NCI-H2227 treated with DMSO at 0.1 percent for 48 hours (cell line): ENCODE measurements around the gene SCN3A.

Experiments
- DNase-seq: peaks from one replicate; lab custom pipeline; 2025; lab: John Stamatoyannopoulos, UW

Gene SCN3A

GRCh38 chr2:165203689-165204559 is at the start of gene SCN3A:
Gene SCN3A, minus strand, starts transcription at chr2:165204050. Its CDS starts 27,656 bp downstream, at chr2:165176394.
- peak; percentile 92 for DNase-seq

- DNase-seq: no peak
These were observed 49.3 kb upstream of the SCN3A start for GRCh38 chr2:165253178-165253577.

GRCh38 chr2:165251366-165251765 is 47.5 kb upstream of the SCN3A start:
- DNase-seq: no peak

- no peak for DNase-seq
These were observed 44.4 kb upstream of the SCN3A start for GRCh38 chr2:165248238-165248637.

GRCh38 chr2:165245081-165245793 is 41.4 kb upstream of the SCN3A start:
- no peak for DNase-seq

GRCh38 chr2:165240916-165241315 is 37.1 kb upstream of the SCN3A start:
- DNase-seq: peak; percentile 14

- peak; percentile 82 for DNase-seq
These were observed 36.1 kb upstream of the SCN3A start for GRCh38 chr2:165239856-165240515.

- DNase-seq: peak; percentile 84
These were observed 35.4 kb upstream of the SCN3A start, which contains the start of gene SCN2A for GRCh38 chr2:165239230-165239629. Gene SCN2A, plus strand, starts transcription at chr2:165239414. Its CDS starts 56,410 bp downstream, at chr2:165295824.

GRCh38 chr2:165238295-165238694 is 34.4 kb upstream of the SCN3A start:
- DNase-seq: no peak

GRCh38 chr2:165237056-165237455 is 33.2 kb upstream of the SCN3A start:
- DNase-seq: no peak

GRCh38 chr2:165227571-165227970 is 23.7 kb upstream of the SCN3A start:
- no peak for DNase-seq

- DNase-seq: no peak
These were observed 21.1 kb upstream of the SCN3A start for GRCh38 chr2:165224941-165225340.

GRCh38 chr2:165219481-165219880 is 15.6 kb upstream of the SCN3A start:
- no peak for DNase-seq

- no peak for DNase-seq
These were observed 10.2 kb upstream of the SCN3A start for GRCh38 chr2:165214093-165214492.

- DNase-seq: no peak
These were observed 4.2 kb upstream of the SCN3A start for GRCh38 chr2:165208094-165208493.

- no peak for DNase-seq
These were observed 2.0 kb upstream of the SCN3A start for GRCh38 chr2:165205865-165206264.

GRCh38 chr2:165202239-165202638 is 1.6 kb downstream of the SCN3A start:
- no peak for DNase-seq

- DNase-seq: no peak
These were observed 5.7 kb downstream of the SCN3A start for GRCh38 chr2:165198181-165198580.

GRCh38 chr2:165197346-165197745 is 6.5 kb downstream of the SCN3A start:
- no peak for DNase-seq

GRCh38 chr2:165196411-165196810 is 7.4 kb downstream of the SCN3A start:
- DNase-seq: no peak

GRCh38 chr2:165193178-165193777 is 10.6 kb downstream of the SCN3A start:
- DNase-seq: no peak

GRCh38 chr2:165192729-165193128 is 11.1 kb downstream of the SCN3A start:
- DNase-seq: no peak
